ENCODE results near the gene IGSF9B. TPM values are rescaled to one million over a fixed set of nuclear protein-coding genes. Genes with fewer than 3 reads are reported as not detected.

The IGSF9B gene
- total RNA-seq, 1 donor from 2014 or later: 209 TPM

GRCh38 chr11:133940034-133940433, 16.7 kb downstream of the IGSF9B start:
- peak overlapping the region; percentile 67 for H3K4me3 Mint-ChIP-seq (ENCODE audit: unreplicated experiment)
- TF ChIP-seq CTCF (IDR thresholded peaks at IDR 0.05; ENCODE audit: partially characterized antibody, unreplicated experiment): no peak
- peaks cover 38% of the 10 kb centered on the region for H3K27me3 Mint-ChIP-seq (ENCODE audit: unreplicated experiment)
- no peak for DNase-seq
- peak overlapping the region; percentile 62 for H3K27ac Mint-ChIP-seq (ENCODE audit: unreplicated experiment)
- peaks cover 43% of the 10 kb centered on the region for H3K9me3 Mint-ChIP-seq (ENCODE audit: unreplicated experiment)
- peaks cover 22% of the 10 kb centered on the region for H3K36me3 Mint-ChIP-seq (ENCODE audit: unreplicated experiment)
- H3K4me1 Mint-ChIP-seq (ENCODE audit: low read depth, unreplicated experiment): peaks cover 82% of the 10 kb centered on the region

DNA sequence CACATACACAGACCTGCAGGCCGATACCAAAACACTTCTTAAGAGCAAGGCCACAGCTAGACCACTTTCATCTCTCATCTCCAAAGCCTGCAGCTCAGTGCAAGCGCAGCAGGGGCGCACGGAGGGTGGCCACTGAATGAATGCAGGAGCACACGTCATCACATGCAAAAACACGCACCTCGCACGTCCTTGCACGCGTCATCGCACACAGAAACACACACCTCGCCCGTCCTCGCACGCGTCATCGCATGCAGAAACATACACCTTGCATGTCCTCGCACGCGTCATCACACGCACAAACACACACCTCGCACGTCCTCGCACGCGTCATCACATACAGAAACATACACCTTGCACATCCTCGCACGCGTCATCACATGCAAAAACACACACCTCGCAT, 17.2 kb downstream of the IGSF9B start:
- Mint-ChIP-seq H3K4me1 (ENCODE audit: low read depth, unreplicated experiment) (peaks cover 82% of the 10 kb centered on the region), H3K27ac (ENCODE audit: unreplicated experiment) (peak overlapping the region; percentile 62), H3K4me3 (ENCODE audit: unreplicated experiment) (peak overlapping the region; percentile 67), H3K36me3 (ENCODE audit: unreplicated experiment) (peaks cover 24% of the 10 kb centered on the region), H3K27me3 (ENCODE audit: unreplicated experiment) (peaks cover 39% of the 10 kb centered on the region), H3K9me3 (ENCODE audit: unreplicated experiment) (peaks cover 48% of the 10 kb centered on the region)
- no peak for TF ChIP-seq CTCF (IDR thresholded peaks at IDR 0.05; ENCODE audit: partially characterized antibody, unreplicated experiment)
- no peak for DNase-seq

GRCh38 chr11:133938166-133938565, 18.6 kb downstream of the IGSF9B start:
- Mint-ChIP-seq H3K4me1 (ENCODE audit: low read depth, unreplicated experiment) (peaks cover 75% of the 10 kb centered on the region), H3K4me3 (ENCODE audit: unreplicated experiment) (peak overlapping the region; percentile 63), H3K36me3 (ENCODE audit: unreplicated experiment) (peaks cover 27% of the 10 kb centered on the region), H3K27me3 (ENCODE audit: unreplicated experiment) (peaks cover 41% of the 10 kb centered on the region), H3K27ac (ENCODE audit: unreplicated experiment) (peak overlapping the region; percentile 97), H3K9me3 (ENCODE audit: unreplicated experiment) (peaks cover 53% of the 10 kb centered on the region)
- no peak for DNase-seq
- TF ChIP-seq CTCF (IDR thresholded peaks at IDR 0.05; ENCODE audit: partially characterized antibody, unreplicated experiment): no peak

GRCh38 chr11:133937468-133937867, 19.3 kb downstream of the IGSF9B start:
- Mint-ChIP-seq H3K27ac (ENCODE audit: unreplicated experiment) (peak overlapping the region; percentile 97), H3K4me3 (ENCODE audit: unreplicated experiment) (peak overlapping the region; percentile 55), H3K27me3 (ENCODE audit: unreplicated experiment) (peaks cover 37% of the 10 kb centered on the region), H3K9me3 (ENCODE audit: unreplicated experiment) (peaks cover 48% of the 10 kb centered on the region), H3K4me1 (ENCODE audit: low read depth, unreplicated experiment) (peaks cover 69% of the 10 kb centered on the region), H3K36me3 (ENCODE audit: unreplicated experiment) (peaks cover 27% of the 10 kb centered on the region)
- DNase-seq: no peak
- TF ChIP-seq CTCF (IDR thresholded peaks at IDR 0.05; ENCODE audit: partially characterized antibody, unreplicated experiment): no peak

- Mint-ChIP-seq H3K36me3 (ENCODE audit: unreplicated experiment) (peaks cover 31% of the 10 kb centered on the region), H3K4me3 (ENCODE audit: unreplicated experiment) (peak overlapping the region; percentile 59), H3K27me3 (ENCODE audit: unreplicated experiment) (peaks cover 37% of the 10 kb centered on the region), H3K4me1 (ENCODE audit: low read depth, unreplicated experiment) (peaks cover 65% of the 10 kb centered on the region), H3K9me3 (ENCODE audit: unreplicated experiment) (peaks cover 49% of the 10 kb centered on the region), H3K27ac (ENCODE audit: unreplicated experiment) (peak overlapping the region; percentile 97)
- no peak for TF ChIP-seq CTCF (IDR thresholded peaks at IDR 0.05; ENCODE audit: partially characterized antibody, unreplicated experiment)
- peak; percentile 88 for DNase-seq
Observed at GRCh38 chr11:133937015-133937414, 19.8 kb downstream of the IGSF9B start.
